ENCODE measurements around the gene ASRGL1. TPM values are rescaled to one million over a fixed set of nuclear protein-coding genes. Genes with fewer than 3 reads are reported as not detected.
"Not testable (repeated sequence)": the region's sequence is repeated elsewhere in the genome, so short reads cannot be mapped to it uniquely, and the experiment has no call there.

ASRGL1 gene
- total and polyA plus RNA-seq, 7 donors, result 2.2 to 15.0 (median 5.1) TPM

- ATAC-seq (no peak), DNase-seq (no peak)
- Histone ChIP-seq H3K27me3 (ENCODE audit: insufficient read depth in 3 of 3, low read length in 2 of 3) (no peaks in the 10 kb centered on the region), H3K4me3 (no peak overlapping the region), H3K27ac (no peak overlapping the region), H3K36me3 (ENCODE audit: insufficient read depth in 1 of 2, low read depth in 1 of 2) (no peaks in the 10 kb centered on the region), H3K9me3 (no peaks in the 10 kb centered on the region), H3K4me1 (no peaks in the 10 kb centered on the region)
- TF ChIP-seq, protein P1, sequence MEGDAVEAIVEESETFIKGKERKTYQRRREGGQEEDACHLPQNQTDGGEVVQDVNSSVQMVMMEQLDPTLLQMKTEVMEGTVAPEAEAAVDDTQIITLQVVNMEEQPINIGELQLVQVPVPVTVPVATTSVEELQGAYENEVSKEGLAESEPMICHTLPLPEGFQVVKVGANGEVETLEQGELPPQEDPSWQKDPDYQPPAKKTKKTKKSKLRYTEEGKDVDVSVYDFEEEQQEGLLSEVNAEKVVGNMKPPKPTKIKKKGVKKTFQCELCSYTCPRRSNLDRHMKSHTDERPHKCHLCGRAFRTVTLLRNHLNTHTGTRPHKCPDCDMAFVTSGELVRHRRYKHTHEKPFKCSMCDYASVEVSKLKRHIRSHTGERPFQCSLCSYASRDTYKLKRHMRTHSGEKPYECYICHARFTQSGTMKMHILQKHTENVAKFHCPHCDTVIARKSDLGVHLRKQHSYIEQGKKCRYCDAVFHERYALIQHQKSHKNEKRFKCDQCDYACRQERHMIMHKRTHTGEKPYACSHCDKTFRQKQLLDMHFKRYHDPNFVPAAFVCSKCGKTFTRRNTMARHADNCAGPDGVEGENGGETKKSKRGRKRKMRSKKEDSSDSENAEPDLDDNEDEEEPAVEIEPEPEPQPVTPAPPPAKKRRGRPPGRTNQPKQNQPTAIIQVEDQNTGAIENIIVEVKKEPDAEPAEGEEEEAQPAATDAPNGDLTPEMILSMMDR (IDR thresholded peaks at IDR 0.05), result no peak
- intact Hi-C loops (cut with DNase I), result loop anchor here in 1 of 2 donors (10.0 kb wide), 1 partner anchor 481 kb away; no protein-coding TSS in a partner anchor
- 71 to 79% (median 74%) methylated on average over 6 of the region's 6 CpGs for WGBS, 3 donors
Measured at GRCh38 chr11:62383822-62384221, 46.6 kb downstream of the ASRGL1 start.

DNA sequence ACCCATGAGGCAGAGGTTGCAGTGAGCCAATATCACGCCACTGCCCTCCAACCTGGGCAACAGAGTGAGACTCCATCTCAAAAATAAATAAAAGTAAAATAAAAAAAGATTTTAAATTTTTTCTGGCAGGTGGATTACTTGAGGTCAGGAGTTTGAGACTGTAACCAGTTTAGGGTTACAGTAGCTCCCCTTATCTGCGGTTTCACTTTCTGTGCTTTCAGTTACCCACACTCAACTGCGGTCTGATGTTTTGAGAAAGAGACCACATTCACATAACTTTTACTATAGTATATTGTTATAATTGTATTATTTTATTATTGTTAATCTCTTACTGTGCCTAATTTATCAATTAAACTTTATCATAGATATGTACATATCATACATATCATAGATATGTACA is 48.8 kb downstream of the ASRGL1 start:
- H3K27me3 ChIP-seq (ENCODE audit: insufficient read depth in 3 of 3, low read length in 2 of 3); H3K4me1 ChIP-seq; H3K36me3 ChIP-seq (ENCODE audit: insufficient read depth in 1 of 2, low read depth in 1 of 2); DNase-seq; H3K4me3 ChIP-seq; ATAC-seq; H3K9me3 ChIP-seq; H3K27ac ChIP-seq: not testable (repeated sequence)
- WGBS, 3 donors, result 78 to 92% (median 89%) methylated on average over 3 of the region's 3 CpGs
- intact Hi-C loops (cut with DNase I), result loop anchor here in 1 of 2 donors (10.0 kb wide), 1 partner anchor 479 kb away; no protein-coding TSS in a partner anchor

DNA sequence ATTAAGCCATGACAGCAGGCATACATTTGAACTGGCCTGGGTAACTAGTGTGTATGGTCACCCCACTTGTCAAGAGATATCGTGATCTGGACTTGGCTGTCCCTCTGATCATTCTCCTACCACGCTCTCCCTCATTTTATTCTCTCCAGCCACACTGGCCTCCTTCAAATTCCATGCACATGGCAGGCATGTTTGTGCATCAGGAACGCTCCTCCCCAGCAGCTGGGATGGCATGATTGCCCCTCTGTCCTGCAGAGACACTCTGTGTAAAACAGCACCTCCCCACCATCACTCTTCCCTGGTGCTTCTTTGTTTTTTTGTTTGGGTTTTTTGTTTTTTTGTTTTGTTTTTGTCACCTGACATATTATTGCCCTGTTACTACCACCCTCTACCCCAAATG is 50.1 kb downstream of the ASRGL1 start:
- no peak overlapping the region for H3K27ac ChIP-seq
- no peaks in the 10 kb centered on the region for H3K27me3 ChIP-seq (ENCODE audit: insufficient read depth in 3 of 3, low read length in 2 of 3)
- DNase-seq (no peak), ATAC-seq (no peak)
- peaks cover 0 to 12% of the 10 kb centered on the region in 2 donors for H3K36me3 ChIP-seq (ENCODE audit: insufficient read depth in 1 of 2, low read depth in 1 of 2)
- intact Hi-C loops (cut with DNase I), result loop anchor here in 1 of 2 donors (10.0 kb wide), 1 partner anchor 477 kb away; no protein-coding TSS in a partner anchor
- H3K9me3 ChIP-seq, result no peaks in the 10 kb centered on the region
- no peak overlapping the region for H3K4me3 ChIP-seq
- TF ChIP-seq, protein P1 (IDR thresholded peaks at IDR 0.05), result no peak
- H3K4me1 ChIP-seq, result no peaks in the 10 kb centered on the region
- WGBS, 3 donors, result 89 to 91% (median 91%) methylated on average over 3 of the region's 3 CpGs

DNA sequence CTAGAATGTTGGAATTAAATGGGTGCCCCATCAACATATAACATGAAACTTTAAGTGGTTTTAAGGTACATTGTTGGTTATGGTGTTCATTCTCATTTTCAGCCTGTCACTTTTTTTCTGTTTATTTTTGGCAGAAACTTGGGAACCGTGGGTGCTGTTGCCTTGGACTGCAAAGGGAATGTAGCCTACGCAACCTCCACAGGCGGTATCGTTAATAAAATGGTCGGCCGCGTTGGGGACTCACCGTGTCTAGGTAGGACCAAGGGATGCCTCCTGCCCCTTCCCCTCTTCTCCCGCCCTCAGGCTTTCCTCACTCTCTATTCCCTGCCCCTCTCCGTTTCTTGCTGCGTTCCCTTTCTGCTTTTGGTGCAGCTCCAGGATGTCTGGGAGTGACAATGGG is 51.8 kb downstream of the ASRGL1 start:
- H3K9me3 ChIP-seq, result no peaks in the 10 kb centered on the region
- peaks cover 0 to 12% of the 10 kb centered on the region in 2 donors for H3K36me3 ChIP-seq (ENCODE audit: insufficient read depth in 1 of 2, low read depth in 1 of 2)
- no peak overlapping the region for H3K27ac ChIP-seq
- ATAC-seq (no peak), DNase-seq (no peak)
- H3K27me3 ChIP-seq (ENCODE audit: insufficient read depth in 3 of 3, low read length in 2 of 3), result no peaks in the 10 kb centered on the region
- 78 to 84% (median 84%) methylated on average over 11 of the region's 11 CpGs for WGBS, 3 donors
- TF ChIP-seq, protein P1 (IDR thresholded peaks at IDR 0.05), result no peak
- no peak overlapping the region for H3K4me3 ChIP-seq
- no peaks in the 10 kb centered on the region for H3K4me1 ChIP-seq
- intact Hi-C loops (cut with DNase I), result loop anchor here in 1 of 2 donors (10.0 kb wide), 1 partner anchor 476 kb away; no protein-coding TSS in a partner anchor

- Histone ChIP-seq H3K4me1 (peaks cover 2% of the 10 kb centered on the region), H3K4me3 (no peak overlapping the region), H3K36me3 (ENCODE audit: insufficient read depth in 1 of 2, low read depth in 1 of 2) (peaks cover 0 to 12% of the 10 kb centered on the region in 2 donors), H3K9me3 (no peaks in the 10 kb centered on the region), H3K27me3 (ENCODE audit: insufficient read depth in 3 of 3, low read length in 2 of 3) (no peaks in the 10 kb centered on the region), H3K27ac (no peak overlapping the region)
- DNase-seq (no peak), ATAC-seq (no peak)
- intact Hi-C loops (cut with DNase I), result loop anchor here in 1 of 2 donors (10.0 kb wide), 2 partner anchors 305 to 475 kb away; no protein-coding TSS in a partner anchor
- 72 to 74% (median 73%) methylated on average over 5 of the region's 5 CpGs for WGBS, 3 donors
- TF ChIP-seq, protein P1 (IDR thresholded peaks at IDR 0.05), result no peak
Measured at GRCh38 chr11:62390237-62390636, 53.0 kb downstream of the ASRGL1 start.

Data from psoas muscle (tissue), 8 donors.